Breast epithelium (tissue), 4 donors: ENCODE measurements around the gene KCNJ10. TPM values are rescaled to one million over a fixed set of nuclear protein-coding genes. Genes with fewer than 3 reads are reported as not detected.

Experiments
- DNase-seq, 2 donors: peaks; one replicate each; pipeline ENCODE4 v3.0.0-alpha.2; 2019; ENCODE audit warnings: low spot score in 2 of 2
- H3K27ac ChIP-seq, 2 donors: fragments of 200-600 bp; sonication (generic) in 1 of 2; one replicate each; pipeline ENCODE4 v1.5.1; 2016 to 2019; ENCODE audit warnings: mild to moderate bottlenecking in 1 of 2
- H3K27me3 ChIP-seq, 2 donors: fragments of 200-600 bp; sonication (generic) in 1 of 2; one replicate each; pipeline versions ENCODE4 v1.5.1 to v1.6.0; 2017 to 2019; ENCODE audit warnings: control low read depth in 1 of 2, mild to moderate bottlenecking in 1 of 2
- H3K36me3 ChIP-seq: fragments of 200-600 bp; one replicate; pipeline ENCODE4 v1.5.1; 2019
- H3K4me1 ChIP-seq, 2 donors: fragments of 200-600 bp; sonication (generic); one replicate each; pipeline ENCODE4 v1.5.1; 2016 to 2019; ENCODE audit warnings: control low read depth in 1 of 2
- H3K4me3 ChIP-seq, 3 donors: fragments of 200-600 bp; sonication (generic); 1 replicate in 2 of 3; 2 replicates in 1 of 3; pipeline ENCODE4 v1.5.1; 2016 to 2019; ENCODE audit warnings: mild to moderate bottlenecking in 3 of 3, moderate library complexity in 2 of 3
- H3K9me3 ChIP-seq, 2 donors: fragments of 200-600 bp; sonication (generic) in 1 of 2; one replicate each; pipeline ENCODE4 v1.5.1; 2016 to 2019; ENCODE audit warnings: control low read depth in 1 of 2
- POLR2A ChIP-seq: fragments of 450-650 bp; IDR thresholded peaks from one replicate; pipeline ENCODE4 v1.6.1; 2016; ENCODE audit warnings: antibody characterized with exemption, mild to moderate bottlenecking, moderate library complexity
- POLR2AphosphoS5 ChIP-seq, 3 donors: sonication (generic); formaldehyde crosslinking; IDR thresholded peaks; one replicate each; pipeline ENCODE4 v1.6.1; 2017; ENCODE audit warnings: antibody characterized with exemption in 3 of 3
- intact Hi-C: fragments of 100-400 bp; cut with DNase I; formaldehyde crosslinking; loops from one replicate; pipeline ENCODE4 v1.15.1; 2023; ENCODE audit warnings: low total_unique reads
- total RNA-seq, 3 donors: library from RNA; depleted of rRNA; stranded (reverse); fragments of >200 nt; gene quantifications; one replicate each; pipeline ENCODE4 v1.1.0, GENCODE V29; 2016
- TF ChIP-seq, protein P1 (sequence below), 3 donors: fragments of 450-650 bp; IDR thresholded peaks; one replicate each; pipeline ENCODE4 v1.5.1; 2016 to 2017; ENCODE audit warnings: antibody characterized with exemption in 3 of 3, mild to moderate bottlenecking in 3 of 3, moderate library complexity in 3 of 3

KCNJ10 gene
- total RNA-seq, 3 donors from 2014 or later = 0.15 TPM; not detected in 2

GRCh38 chr1:160030657-160031364 lies 39.1 kb downstream of the KCNJ10 start:
- Histone ChIP-seq H3K9me3 (no peaks in the 10 kb centered on the region), H3K27ac (peak overlapping the region; percentile 50 to 77), H3K4me3 (peak overlapping the region; percentile 71 to 80 (median 80)), H3K4me1 (peaks cover 0 to 16% of the 10 kb centered on the region in 2 donors), H3K27me3 (no peaks in the 10 kb centered on the region), H3K36me3 (no peaks in the 10 kb centered on the region)
- intact Hi-C loops = no loop called here
- DNase-seq = no peak
- TF ChIP-seq POLR2AphosphoS5 (IDR thresholded peaks at IDR 0.05) (no peak), POLR2A (no peak)
- TF ChIP-seq, protein P1, sequence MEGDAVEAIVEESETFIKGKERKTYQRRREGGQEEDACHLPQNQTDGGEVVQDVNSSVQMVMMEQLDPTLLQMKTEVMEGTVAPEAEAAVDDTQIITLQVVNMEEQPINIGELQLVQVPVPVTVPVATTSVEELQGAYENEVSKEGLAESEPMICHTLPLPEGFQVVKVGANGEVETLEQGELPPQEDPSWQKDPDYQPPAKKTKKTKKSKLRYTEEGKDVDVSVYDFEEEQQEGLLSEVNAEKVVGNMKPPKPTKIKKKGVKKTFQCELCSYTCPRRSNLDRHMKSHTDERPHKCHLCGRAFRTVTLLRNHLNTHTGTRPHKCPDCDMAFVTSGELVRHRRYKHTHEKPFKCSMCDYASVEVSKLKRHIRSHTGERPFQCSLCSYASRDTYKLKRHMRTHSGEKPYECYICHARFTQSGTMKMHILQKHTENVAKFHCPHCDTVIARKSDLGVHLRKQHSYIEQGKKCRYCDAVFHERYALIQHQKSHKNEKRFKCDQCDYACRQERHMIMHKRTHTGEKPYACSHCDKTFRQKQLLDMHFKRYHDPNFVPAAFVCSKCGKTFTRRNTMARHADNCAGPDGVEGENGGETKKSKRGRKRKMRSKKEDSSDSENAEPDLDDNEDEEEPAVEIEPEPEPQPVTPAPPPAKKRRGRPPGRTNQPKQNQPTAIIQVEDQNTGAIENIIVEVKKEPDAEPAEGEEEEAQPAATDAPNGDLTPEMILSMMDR (IDR thresholded peaks at IDR 0.05) = no peak

DNA sequence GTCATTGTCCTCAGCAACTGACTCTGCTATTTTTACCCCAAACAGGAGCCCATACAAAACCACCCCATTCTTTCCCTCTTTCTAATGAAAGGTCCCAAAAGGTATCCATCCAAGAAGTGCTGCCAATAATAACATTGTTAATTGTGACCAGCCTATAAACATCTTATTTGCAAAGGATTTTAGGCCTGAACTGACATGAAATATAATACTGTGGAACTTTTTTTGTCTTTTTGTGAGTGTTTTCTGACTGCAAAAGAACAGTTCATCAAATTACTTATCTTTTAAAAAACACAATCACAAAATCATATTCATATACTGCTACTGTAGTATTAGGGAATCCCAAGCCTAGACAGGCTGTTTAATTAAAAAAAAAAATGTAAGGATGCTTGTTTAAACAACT lies 41.5 kb downstream of the KCNJ10 start:
- intact Hi-C loops = no loop called here
- Histone ChIP-seq H3K9me3 (no peaks in the 10 kb centered on the region), H3K27me3 (no peaks in the 10 kb centered on the region), H3K4me3 (no peak overlapping the region), H3K4me1 (peaks cover 0 to 16% of the 10 kb centered on the region in 2 donors), H3K27ac (no peak overlapping the region), H3K36me3 (no peaks in the 10 kb centered on the region)
- no peak for DNase-seq
- TF ChIP-seq POLR2AphosphoS5 (IDR thresholded peaks at IDR 0.05) (no peak), POLR2A (no peak)
- TF ChIP-seq, protein P1 (IDR thresholded peaks at IDR 0.05) = no peak

DNA sequence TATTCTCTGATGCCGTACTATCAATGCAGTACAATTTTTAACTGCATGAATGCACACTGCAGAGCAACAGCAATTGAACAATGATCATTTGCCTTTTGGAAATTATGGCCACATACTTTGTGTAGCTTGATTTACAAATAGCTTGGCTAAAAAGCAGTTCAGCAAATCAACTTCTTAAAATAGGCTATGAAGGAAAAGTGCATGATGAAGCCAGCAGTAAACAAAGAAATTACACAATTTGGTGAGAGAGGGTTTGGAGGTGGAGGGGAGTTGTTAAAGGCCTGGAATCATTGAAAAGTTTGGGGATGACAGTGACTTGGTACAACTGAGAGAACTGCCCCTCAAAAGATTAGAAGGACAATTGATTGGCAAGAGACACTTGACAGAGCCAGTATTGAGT lies 44.6 kb downstream of the KCNJ10 start:
- Histone ChIP-seq H3K4me3 (no peak overlapping the region), H3K9me3 (no peaks in the 10 kb centered on the region), H3K36me3 (no peaks in the 10 kb centered on the region), H3K4me1 (peaks cover 0 to 10% of the 10 kb centered on the region in 2 donors), H3K27me3 (no peaks in the 10 kb centered on the region), H3K27ac (no peak overlapping the region)
- intact Hi-C loops = no loop called here
- DNase-seq = no peak
- TF ChIP-seq, protein P1 (IDR thresholded peaks at IDR 0.05) = no peak
- TF ChIP-seq POLR2AphosphoS5 (IDR thresholded peaks at IDR 0.05) = no peak
- no peak for TF ChIP-seq POLR2A

- TF ChIP-seq POLR2A (no peak), POLR2AphosphoS5 (IDR thresholded peaks at IDR 0.05) (no peak)
- no peak for DNase-seq
- Histone ChIP-seq H3K27me3 (no peaks in the 10 kb centered on the region), H3K36me3 (no peaks in the 10 kb centered on the region), H3K27ac (no peak overlapping the region), H3K4me1 (peaks cover 0 to 6% of the 10 kb centered on the region in 2 donors), H3K4me3 (no peak overlapping the region), H3K9me3 (no peaks in the 10 kb centered on the region)
- intact Hi-C loops = no loop called here
Measured at GRCh38 chr1:160024195-160024905, 45.6 kb downstream of the KCNJ10 start.

GRCh38 chr1:160022330-160023310 lies 47.3 kb downstream of the KCNJ10 start:
- H3K27ac ChIP-seq = no peak overlapping the region
- no peaks in the 10 kb centered on the region for H3K4me1 ChIP-seq
- H3K4me3 ChIP-seq = no peak overlapping the region
- intact Hi-C loops = no loop called here
- no peaks in the 10 kb centered on the region for H3K27me3 ChIP-seq
- H3K36me3 ChIP-seq = no peaks in the 10 kb centered on the region
- TF ChIP-seq POLR2A (no peak), POLR2AphosphoS5 (IDR thresholded peaks at IDR 0.05) (no peak)
- TF ChIP-seq, protein P1 (IDR thresholded peaks at IDR 0.05) = no peak
- DNase-seq = no peak
- H3K9me3 ChIP-seq = no peaks in the 10 kb centered on the region
